Amygdala (tissue), 56 donors: Measurements from ENCODE around the gene FUT3.

Source experiments
- DNase-seq, 56 donors: peaks; one replicate each; lab custom pipeline; 2025; lab: John Stamatoyannopoulos, UW

The FUT3 gene

GRCh38 chr19:5827891-5828660 is 23.2 kb downstream of the FUT3 start:
- peak in 51 of 56 donors; percentile 3 to 86 (median 66) for DNase-seq

GRCh38 chr19:5827342-5827890 is 23.8 kb downstream of the FUT3 start:
- DNase-seq, result no peak

- peak in 6 of 56 donors; percentile 1 to 27 (median 12) for DNase-seq
Observed at GRCh38 chr19:5826531-5827341, 24.5 kb downstream of the FUT3 start.

GRCh38 chr19:5825178-5825577 is 26.1 kb downstream of the FUT3 start:
- DNase-seq, result peak in 11 of 56 donors; percentile 5 to 51 (median 14)

- DNase-seq, result peak in 1 of 56 donors; percentile 9
Observed at GRCh38 chr19:5824751-5825150, 26.5 kb downstream of the FUT3 start.

- DNase-seq, result no peak
Observed at GRCh38 chr19:5823579-5824281, 27.5 kb downstream of the FUT3 start.

GRCh38 chr19:5822181-5822844 is 28.9 kb downstream of the FUT3 start:
- no peak for DNase-seq

GRCh38 chr19:5821521-5822180 is 29.6 kb downstream of the FUT3 start:
- no peak for DNase-seq

- no peak for DNase-seq
Observed at GRCh38 chr19:5820785-5821184, 30.5 kb downstream of the FUT3 start.

- no peak for DNase-seq
Observed at GRCh38 chr19:5818594-5818993, 32.7 kb downstream of the FUT3 start.

GRCh38 chr19:5817218-5817617 is 34.0 kb downstream of the FUT3 start:
- no peak for DNase-seq

- no peak for DNase-seq
Observed at GRCh38 chr19:5814852-5815246, 36.4 kb downstream of the FUT3 start.

GRCh38 chr19:5814123-5814851 is 37.0 kb downstream of the FUT3 start:
- no peak for DNase-seq

GRCh38 chr19:5811117-5811516 is 40.1 kb downstream of the FUT3 start:
- DNase-seq, result no peak

GRCh38 chr19:5809469-5809868 is 41.8 kb downstream of the FUT3 start:
- no peak for DNase-seq

GRCh38 chr19:5809053-5809452 is 42.2 kb downstream of the FUT3 start:
- DNase-seq, result no peak

GRCh38 chr19:5808120-5808816 is 43.0 kb downstream of the FUT3 start:
- no peak for DNase-seq

GRCh38 chr19:5806905-5807304 is 44.3 kb downstream of the FUT3 start:
- no peak for DNase-seq

- no peak for DNase-seq
Observed at GRCh38 chr19:5806133-5806489, 45.1 kb downstream of the FUT3 start.
